ENCODE results near the gene FSTL4. TPM values are rescaled to one million over a fixed set of nuclear protein-coding genes. Genes with fewer than 3 reads are reported as not detected.

The FSTL4 gene
- total RNA-seq, 3 donors from 2014 or later: 0.42 to 1.7 (median 0.46) TPM

DNA sequence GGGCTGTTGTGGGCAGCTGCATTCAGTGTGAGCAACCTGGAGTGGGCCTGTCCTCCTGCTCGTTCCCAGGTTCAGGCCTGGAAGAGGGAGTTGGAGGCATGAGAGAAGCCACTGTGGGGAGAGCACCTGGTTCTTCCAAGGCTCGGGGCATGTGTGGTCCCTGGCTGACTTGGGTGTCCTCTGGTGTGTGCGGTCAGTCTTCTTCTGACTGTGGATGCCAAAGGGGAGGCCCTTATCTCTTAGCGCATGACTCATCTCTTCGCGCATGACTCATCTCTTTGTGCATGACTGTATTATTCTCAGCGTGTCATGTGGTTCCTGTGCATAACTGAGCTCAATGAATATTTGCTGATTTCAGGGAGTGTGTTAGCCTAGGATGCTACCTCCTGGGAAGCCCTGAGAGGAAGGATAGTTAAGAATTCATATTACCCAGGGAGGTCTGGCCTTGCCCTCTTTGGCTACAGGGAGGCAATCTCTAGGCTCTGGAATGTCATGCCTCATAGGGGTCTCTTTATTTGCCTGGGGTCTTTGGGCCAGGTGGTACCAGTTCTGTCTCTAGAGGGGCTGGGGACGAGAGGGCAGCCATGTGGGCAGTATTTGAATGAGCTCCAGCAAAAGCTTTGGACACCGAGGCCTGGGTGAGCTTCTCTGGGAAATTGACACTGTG, 371.8 kb downstream of the FSTL4 start:
- Mint-ChIP-seq H3K36me3 (ENCODE audit: insufficient read depth) (no peaks in the 10 kb centered on the region), H3K9me3 (no peaks in the 10 kb centered on the region), H3K4me3 (no peak overlapping the region), H3K4me1 (ENCODE audit: low read depth) (peaks cover 13% of the 10 kb centered on the region), H3K27me3 (ENCODE audit: low read depth) (no peaks in the 10 kb centered on the region)
- ATAC-seq (peak; percentile 61 to 75), DNase-seq (no peak)

DNA sequence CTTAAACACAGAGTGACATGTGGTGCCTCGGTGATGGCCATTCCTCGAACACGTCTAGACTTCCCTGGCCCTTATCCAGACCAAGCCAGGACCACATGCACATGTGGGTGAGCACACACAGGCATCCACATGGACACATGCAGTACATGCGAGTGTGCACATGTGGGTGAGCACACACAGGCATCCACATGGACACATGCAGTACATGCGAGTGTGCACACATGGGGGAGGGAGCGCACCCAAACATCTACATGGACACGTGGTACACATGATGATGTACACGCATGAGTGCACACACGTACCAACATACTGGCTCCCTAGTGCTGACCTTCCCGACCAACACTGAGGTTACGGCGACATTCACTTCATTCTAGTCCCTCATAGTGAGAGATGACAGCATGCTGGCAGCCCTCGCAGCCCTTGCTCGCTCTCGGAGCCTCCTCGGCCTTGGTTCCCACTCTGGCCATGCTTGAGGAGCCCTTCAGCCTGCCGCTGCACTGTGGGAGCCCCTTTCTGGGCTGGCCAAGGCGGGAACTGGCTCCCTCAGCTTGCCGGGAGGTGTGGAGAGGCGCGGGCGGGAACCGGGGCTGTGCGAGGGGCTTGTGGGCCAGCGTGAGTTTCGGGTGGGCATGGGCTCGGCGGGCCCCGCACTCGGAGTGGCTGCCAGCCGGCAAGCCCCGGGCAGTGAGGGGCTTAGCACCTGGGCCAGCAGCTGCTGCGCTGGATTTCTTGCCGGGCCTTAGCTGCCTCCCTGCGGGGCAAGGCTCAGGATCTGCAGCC, 373.7 kb downstream of the FSTL4 start:
- no peaks in the 10 kb centered on the region for H3K27me3 Mint-ChIP-seq (ENCODE audit: low read depth)
- H3K9me3 Mint-ChIP-seq: no peaks in the 10 kb centered on the region
- no peaks in the 10 kb centered on the region for H3K36me3 Mint-ChIP-seq (ENCODE audit: insufficient read depth)
- DNase-seq (no peak), ATAC-seq (no peak)
- H3K4me3 Mint-ChIP-seq: no peak overlapping the region
- peaks cover 5% of the 10 kb centered on the region for H3K4me1 Mint-ChIP-seq (ENCODE audit: low read depth)

DNA sequence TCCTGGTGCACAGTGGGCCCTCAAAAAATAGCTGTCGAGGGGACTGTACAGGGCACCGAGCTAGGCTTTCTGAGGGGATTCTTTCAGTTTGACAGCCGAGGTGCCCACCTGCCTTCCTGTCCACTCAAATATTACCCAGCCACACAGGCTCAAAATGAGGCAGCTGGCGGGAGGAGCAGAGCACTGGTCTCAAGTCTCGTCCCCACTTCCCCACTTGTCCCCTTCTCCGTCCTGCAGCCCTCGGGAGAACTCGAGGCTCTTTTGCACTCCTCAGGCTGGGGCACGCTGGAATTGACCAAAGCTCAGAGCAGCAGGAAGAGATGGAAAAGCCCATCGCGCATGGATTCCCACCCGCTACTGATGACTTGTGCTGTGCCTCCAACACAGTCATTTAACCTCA, 375.4 kb downstream of the FSTL4 start:
- DNase-seq: no peak

DNA sequence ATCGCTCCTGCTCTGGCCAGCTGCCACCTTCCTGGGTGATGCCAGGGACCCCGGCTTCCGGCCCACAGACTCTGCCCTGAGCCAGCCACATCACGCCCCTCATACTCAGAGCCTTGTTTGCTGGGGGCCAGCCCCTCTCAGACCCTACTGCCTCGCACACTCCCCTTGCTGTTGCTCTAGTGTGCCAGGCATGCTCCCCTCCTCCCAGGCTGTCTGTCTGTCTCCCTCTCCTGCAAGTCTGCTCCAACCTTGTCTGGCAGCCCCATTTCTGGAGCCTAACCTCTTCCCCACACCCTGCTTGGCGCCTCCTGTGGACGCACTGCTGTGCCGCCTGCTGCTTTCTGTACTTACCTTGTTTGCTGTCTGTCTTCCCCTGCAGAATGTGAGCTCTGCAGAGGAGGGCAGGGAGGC, 375.8 kb downstream of the FSTL4 start:
- H3K4me3 Mint-ChIP-seq: no peak overlapping the region
- no peaks in the 10 kb centered on the region for H3K27me3 Mint-ChIP-seq (ENCODE audit: low read depth)
- H3K4me1 Mint-ChIP-seq (ENCODE audit: low read depth): peaks cover 2% of the 10 kb centered on the region
- no peaks in the 10 kb centered on the region for H3K9me3 Mint-ChIP-seq
- DNase-seq (no peak), ATAC-seq (no peak)
- H3K36me3 Mint-ChIP-seq (ENCODE audit: insufficient read depth): no peaks in the 10 kb centered on the region

More for the DNA sequence above, 375.4 kb downstream of the FSTL4 start:
- H3K36me3 Mint-ChIP-seq (ENCODE audit: insufficient read depth): no peaks in the 10 kb centered on the region
- ATAC-seq: no peak
- peaks cover 2% of the 10 kb centered on the region for H3K4me1 Mint-ChIP-seq (ENCODE audit: low read depth)
- no peak overlapping the region for H3K4me3 Mint-ChIP-seq
- H3K27me3 Mint-ChIP-seq (ENCODE audit: low read depth): no peaks in the 10 kb centered on the region
- H3K9me3 Mint-ChIP-seq: no peaks in the 10 kb centered on the region

DNA sequence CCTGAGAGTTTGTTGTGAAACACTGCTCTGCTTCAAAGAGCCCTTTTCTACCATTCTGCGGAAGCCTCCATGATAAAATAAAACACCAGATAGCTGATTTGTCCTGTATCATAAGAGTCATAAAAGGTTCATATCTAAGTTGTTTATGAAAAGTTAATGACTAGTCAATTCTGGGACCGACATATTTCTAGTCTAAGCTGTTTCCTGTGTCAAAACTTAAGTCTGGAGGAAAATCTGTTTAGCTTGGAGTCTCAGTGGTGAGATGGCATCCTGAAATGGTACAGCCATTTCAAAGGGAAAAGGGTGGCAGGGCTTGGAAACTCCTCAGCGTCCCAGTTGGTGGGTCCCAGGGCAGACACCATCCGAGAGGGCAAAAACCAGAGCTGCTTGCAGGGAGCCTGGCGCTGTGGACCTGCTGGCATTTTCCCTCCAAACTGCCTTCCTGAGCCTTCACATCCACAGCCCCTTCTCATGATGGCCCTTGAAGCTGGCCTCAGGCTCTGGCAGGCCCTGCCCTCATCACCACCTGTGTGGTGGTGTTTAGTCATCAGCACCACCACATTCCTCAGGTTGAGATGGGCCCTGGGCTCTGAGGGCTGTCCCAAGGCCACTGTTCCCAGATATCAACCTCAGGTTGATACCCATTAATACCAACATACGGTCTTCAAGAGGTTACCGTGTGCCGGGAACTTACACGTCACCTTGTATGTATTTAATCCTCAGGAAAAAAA, 376.5 kb downstream of the FSTL4 start:
- ATAC-seq (no peak), DNase-seq (no peak)
- Mint-ChIP-seq H3K4me3 (no peak overlapping the region), H3K27me3 (ENCODE audit: low read depth) (no peaks in the 10 kb centered on the region), H3K4me1 (ENCODE audit: low read depth) (peaks cover 2% of the 10 kb centered on the region), H3K36me3 (ENCODE audit: insufficient read depth) (no peaks in the 10 kb centered on the region), H3K9me3 (no peaks in the 10 kb centered on the region)

- ATAC-seq (no peak), DNase-seq (no peak)
- no peak overlapping the region for H3K4me3 Mint-ChIP-seq
- H3K4me1 Mint-ChIP-seq (ENCODE audit: low read depth): no peaks in the 10 kb centered on the region
- H3K9me3 Mint-ChIP-seq: no peaks in the 10 kb centered on the region
- no peaks in the 10 kb centered on the region for H3K27me3 Mint-ChIP-seq (ENCODE audit: low read depth)
- H3K36me3 Mint-ChIP-seq (ENCODE audit: insufficient read depth): no peaks in the 10 kb centered on the region
Observed at GRCh38 chr5:133234911-133235310, 377.4 kb downstream of the FSTL4 start.

- DNase-seq (no peak), ATAC-seq (no peak)
- no peak overlapping the region for H3K4me3 Mint-ChIP-seq
- H3K27me3 Mint-ChIP-seq (ENCODE audit: low read depth): no peaks in the 10 kb centered on the region
- no peaks in the 10 kb centered on the region for H3K9me3 Mint-ChIP-seq
- no peaks in the 10 kb centered on the region for H3K4me1 Mint-ChIP-seq (ENCODE audit: low read depth)
- no peaks in the 10 kb centered on the region for H3K36me3 Mint-ChIP-seq (ENCODE audit: insufficient read depth)
Observed at GRCh38 chr5:133234273-133234672, 378.1 kb downstream of the FSTL4 start.

- no peaks in the 10 kb centered on the region for H3K27me3 Mint-ChIP-seq (ENCODE audit: low read depth)
- no peaks in the 10 kb centered on the region for H3K36me3 Mint-ChIP-seq (ENCODE audit: insufficient read depth)
- H3K9me3 Mint-ChIP-seq: no peaks in the 10 kb centered on the region
- no peak overlapping the region for H3K4me3 Mint-ChIP-seq
- DNase-seq: no peak
- no peaks in the 10 kb centered on the region for H3K4me1 Mint-ChIP-seq (ENCODE audit: low read depth)
- ATAC-seq: no peak
Observed at GRCh38 chr5:133233616-133234015, 378.7 kb downstream of the FSTL4 start.

DNA sequence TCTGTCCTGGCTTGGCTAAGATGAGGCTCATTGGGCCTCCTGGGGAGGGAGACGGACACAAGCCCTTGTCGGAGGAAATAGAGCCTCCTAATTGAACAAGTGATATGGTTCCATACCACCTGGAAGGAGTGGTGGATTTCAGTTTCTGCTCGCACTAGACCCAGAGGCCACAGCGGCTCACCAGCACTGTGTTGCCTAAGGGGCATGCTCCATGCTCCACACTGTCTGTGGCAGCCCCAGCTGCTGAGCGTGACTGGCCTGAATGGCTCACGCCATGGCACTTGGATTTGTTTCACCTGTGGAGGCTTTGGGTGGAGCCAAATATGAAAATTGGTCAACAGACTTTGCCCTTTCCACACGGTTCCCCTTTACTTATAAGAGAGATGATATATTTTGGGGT, 379.4 kb downstream of the FSTL4 start:
- Mint-ChIP-seq H3K4me1 (ENCODE audit: low read depth) (no peaks in the 10 kb centered on the region), H3K9me3 (no peaks in the 10 kb centered on the region), H3K4me3 (no peak overlapping the region), H3K36me3 (ENCODE audit: insufficient read depth) (no peaks in the 10 kb centered on the region), H3K27me3 (ENCODE audit: low read depth) (no peaks in the 10 kb centered on the region)
- no peak for DNase-seq
- no peak for ATAC-seq

- H3K4me1 Mint-ChIP-seq (ENCODE audit: low read depth): no peaks in the 10 kb centered on the region
- H3K36me3 Mint-ChIP-seq (ENCODE audit: insufficient read depth): no peaks in the 10 kb centered on the region
- no peaks in the 10 kb centered on the region for H3K9me3 Mint-ChIP-seq
- no peak for ATAC-seq
- no peak overlapping the region for H3K4me3 Mint-ChIP-seq
- no peak for DNase-seq
- no peaks in the 10 kb centered on the region for H3K27me3 Mint-ChIP-seq (ENCODE audit: low read depth)
Observed at GRCh38 chr5:133232435-133232834, 379.9 kb downstream of the FSTL4 start.

- no peak for DNase-seq
- no peak for ATAC-seq
- no peaks in the 10 kb centered on the region for H3K36me3 Mint-ChIP-seq (ENCODE audit: insufficient read depth)
- no peaks in the 10 kb centered on the region for H3K4me1 Mint-ChIP-seq (ENCODE audit: low read depth)
- no peaks in the 10 kb centered on the region for H3K27me3 Mint-ChIP-seq (ENCODE audit: low read depth)
- H3K4me3 Mint-ChIP-seq: no peak overlapping the region
- no peaks in the 10 kb centered on the region for H3K9me3 Mint-ChIP-seq
Observed at GRCh38 chr5:133232011-133232410, 380.3 kb downstream of the FSTL4 start.

GRCh38 chr5:133230823-133231578, 381.3 kb downstream of the FSTL4 start:
- Mint-ChIP-seq H3K27me3 (ENCODE audit: low read depth) (no peaks in the 10 kb centered on the region), H3K36me3 (ENCODE audit: insufficient read depth) (no peaks in the 10 kb centered on the region)

GRCh38 chr5:133229931-133230664, 382.2 kb downstream of the FSTL4 start:
- DNase-seq: no peak

More at GRCh38 chr5:133230823-133231578, 381.3 kb downstream of the FSTL4 start:
- Mint-ChIP-seq H3K4me1 (ENCODE audit: low read depth) (no peaks in the 10 kb centered on the region), H3K4me3 (no peak overlapping the region), H3K9me3 (no peaks in the 10 kb centered on the region)
- ATAC-seq (no peak), DNase-seq (no peak)

More at GRCh38 chr5:133229931-133230664, 382.2 kb downstream of the FSTL4 start:
- H3K27me3 Mint-ChIP-seq (ENCODE audit: low read depth): no peaks in the 10 kb centered on the region
- ATAC-seq: peak in 1 of 2 donors; percentile 35
- H3K36me3 Mint-ChIP-seq (ENCODE audit: insufficient read depth): no peaks in the 10 kb centered on the region
- no peaks in the 10 kb centered on the region for H3K9me3 Mint-ChIP-seq
- H3K4me1 Mint-ChIP-seq (ENCODE audit: low read depth): no peaks in the 10 kb centered on the region
- no peak overlapping the region for H3K4me3 Mint-ChIP-seq

Data from activated T-cell treated with anti-CD3 and anti-CD28 coated beads, Interleukin-2, amount 50 U/mL, for 4 hours (primary cell).